NCI-H1092 (cell line): Measurements from ENCODE around the gene FAIM.
"Not testable (repeated sequence)": the region's sequence is repeated elsewhere in the genome, so short reads cannot be mapped to it uniquely, and the experiment has no call there.

Source experiments
- DNase-seq: peaks from one replicate; lab custom pipeline; 2025; lab: John Stamatoyannopoulos, UW

The FAIM gene

DNA sequence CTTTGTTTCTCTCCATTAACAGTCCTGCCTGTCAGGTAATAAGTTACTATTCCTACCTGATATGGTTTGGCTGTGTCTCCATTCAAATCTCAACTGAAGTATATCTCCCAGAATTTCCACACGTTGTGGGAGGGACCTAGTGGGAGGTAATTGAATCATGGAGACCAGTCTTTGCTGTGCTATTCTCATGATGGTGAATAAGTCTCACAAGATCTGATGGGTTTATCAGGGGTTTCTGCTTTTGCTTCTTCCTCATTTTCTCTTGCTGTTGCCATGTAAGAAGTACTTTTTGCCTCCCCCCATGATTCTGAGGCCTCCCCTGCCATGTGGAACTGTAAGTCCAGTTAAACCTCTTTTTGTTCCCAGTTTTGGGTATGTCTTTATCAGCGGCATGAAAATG lies 6.9 kb upstream of the FAIM start:
- not testable (repeated sequence) for DNase-seq

DNA sequence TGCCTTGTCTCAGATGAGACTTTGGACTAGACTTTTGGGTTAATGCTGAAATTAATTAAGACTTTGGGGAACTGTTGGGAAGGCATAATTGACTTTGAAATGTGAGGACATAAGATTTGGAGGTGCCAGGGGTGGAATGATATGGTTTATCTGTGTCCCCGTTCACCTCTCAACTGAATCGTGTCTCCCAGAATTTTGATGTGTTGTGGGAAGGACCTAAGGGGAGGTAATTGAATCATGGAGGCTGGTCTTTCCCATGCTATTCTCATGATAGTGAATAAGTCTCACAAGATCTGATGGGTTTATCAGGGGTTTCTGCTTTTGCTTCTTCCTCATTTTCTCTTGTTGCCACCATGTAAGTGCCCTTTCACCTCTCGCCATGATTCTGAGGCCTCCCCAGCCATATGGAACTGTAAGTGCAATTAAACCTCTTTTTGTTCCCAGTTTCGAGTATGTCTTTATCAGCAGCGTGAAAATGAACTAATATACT lies 4.4 kb upstream of the FAIM start:
- not testable (repeated sequence) for DNase-seq

DNA sequence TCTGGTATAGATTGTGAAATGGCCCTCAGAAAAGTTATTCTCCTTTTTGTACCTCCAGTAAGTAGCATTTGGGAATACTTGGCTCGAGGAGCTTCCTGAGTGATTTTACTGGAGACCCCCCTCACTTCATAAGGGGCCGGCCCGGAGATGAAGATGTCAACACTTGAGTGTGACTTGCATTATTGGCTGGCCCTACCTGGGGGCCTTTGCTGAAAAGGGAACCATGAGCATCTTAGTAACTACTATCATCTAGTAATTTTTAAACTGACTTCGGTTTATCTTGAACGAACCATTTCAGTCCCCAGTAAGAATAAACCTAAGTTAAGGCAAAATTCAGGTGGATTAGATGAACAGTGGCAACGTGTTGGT lies 1.3 kb downstream of the FAIM start:
- no peak for DNase-seq

DNA sequence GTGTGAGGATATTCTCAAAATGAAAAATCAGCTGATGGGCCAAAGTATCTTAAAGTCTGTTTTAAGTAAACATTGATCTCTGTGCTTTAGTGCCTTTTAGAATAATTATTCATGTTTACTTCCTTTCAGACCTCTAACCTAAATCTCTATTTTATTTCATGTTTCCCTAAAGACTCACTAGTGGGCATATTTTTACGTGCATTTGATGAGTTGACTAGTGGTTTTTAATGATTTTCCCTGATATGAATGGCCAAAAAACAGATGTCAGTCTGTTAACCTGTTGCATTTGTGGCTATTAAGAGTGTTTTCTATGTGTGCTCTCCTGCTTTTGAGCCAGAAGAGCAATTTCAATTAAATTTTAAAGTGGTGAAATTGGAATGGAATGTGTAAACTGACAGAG lies 6.9 kb downstream of the FAIM start:
- DNase-seq, result no peak

DNA sequence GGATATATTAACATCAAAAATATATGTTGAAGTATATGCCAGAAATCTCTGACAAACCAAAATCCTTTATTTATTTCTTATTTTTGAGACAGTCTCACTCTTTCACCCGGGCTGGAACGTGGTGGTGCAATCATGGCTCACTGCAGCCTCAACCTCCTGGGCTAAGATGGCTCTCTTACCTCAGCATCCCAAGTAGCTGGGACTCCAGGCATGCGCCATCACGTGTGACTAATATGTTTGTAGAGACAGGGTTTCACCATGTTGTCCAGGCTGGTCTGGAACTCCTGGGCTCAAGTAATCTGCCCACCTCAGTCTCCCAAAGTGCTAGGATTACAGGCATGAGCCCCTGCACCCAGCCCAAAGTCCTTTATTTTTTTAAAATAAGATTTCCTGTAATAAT lies 11.9 kb downstream of the FAIM start:
- DNase-seq, result no peak

DNA sequence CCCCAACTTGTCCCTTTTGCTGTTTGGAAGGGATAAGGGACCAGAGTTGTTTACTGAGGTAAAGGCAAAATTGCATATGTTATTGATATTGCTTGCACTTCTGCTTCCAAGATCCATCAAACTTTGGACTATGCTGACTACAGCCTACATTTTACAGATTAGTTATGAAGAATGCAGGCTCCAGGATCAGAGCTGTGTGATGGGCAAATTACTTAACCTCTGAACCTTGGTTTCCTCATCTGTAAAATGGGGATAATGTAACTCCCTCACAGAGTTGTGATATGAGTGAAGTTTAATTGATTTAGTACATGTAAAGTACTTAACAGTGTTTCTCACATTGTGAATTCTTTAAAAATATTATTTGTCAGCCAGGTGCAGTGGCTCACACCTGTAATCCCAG lies 15.9 kb downstream of the FAIM start:
- no peak for DNase-seq

DNA sequence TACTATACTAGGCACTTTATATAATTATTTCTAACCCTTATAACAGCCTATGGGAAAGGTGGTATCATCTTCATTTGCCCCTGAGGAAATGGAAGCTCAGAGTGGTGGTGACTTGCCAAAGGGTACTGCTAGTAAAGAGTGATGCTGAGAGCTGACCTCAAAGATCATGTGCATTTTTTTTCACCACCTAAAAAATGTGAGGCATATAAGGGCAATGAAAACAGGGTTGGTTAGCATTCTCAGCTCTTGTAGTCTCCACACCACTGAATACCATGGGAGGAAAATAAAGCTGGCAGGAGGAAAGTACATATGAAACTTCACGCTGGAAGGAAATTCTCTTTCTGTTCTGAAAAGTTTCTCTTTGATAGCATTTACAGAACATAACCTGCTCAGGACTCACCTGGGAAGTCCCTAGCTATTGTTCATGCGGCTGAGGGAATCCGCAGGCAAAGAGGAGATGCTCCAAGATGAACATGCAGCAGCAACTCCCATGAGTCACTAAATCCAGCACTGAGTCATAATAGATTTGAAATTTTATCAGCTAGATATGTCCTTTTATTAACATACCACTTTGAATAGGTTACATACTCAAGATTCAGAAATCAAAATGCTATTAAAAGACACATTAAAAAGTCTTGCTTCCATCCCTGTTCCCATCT lies 17.3 kb downstream of the FAIM start:
- no peak for DNase-seq

DNA sequence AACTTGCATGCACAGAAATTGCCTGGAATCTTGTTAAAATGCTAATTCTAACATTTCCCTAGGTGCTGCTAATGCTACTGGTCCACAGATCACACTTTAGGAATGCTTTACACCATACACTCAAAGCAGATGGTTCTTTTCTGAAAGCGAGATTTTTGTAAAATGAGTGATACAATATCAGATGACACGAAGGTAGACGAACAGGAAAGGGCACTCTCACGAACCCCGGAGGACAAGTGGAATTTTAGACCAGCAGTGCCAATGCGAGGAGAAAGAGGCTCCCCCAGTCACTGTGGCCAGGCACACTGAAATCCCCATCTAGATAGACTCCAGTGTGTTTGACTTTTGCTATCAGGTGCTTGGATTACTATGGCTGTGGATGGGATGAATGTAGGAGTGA lies 21.0 kb downstream of the FAIM start:
- no peak for DNase-seq

DNA sequence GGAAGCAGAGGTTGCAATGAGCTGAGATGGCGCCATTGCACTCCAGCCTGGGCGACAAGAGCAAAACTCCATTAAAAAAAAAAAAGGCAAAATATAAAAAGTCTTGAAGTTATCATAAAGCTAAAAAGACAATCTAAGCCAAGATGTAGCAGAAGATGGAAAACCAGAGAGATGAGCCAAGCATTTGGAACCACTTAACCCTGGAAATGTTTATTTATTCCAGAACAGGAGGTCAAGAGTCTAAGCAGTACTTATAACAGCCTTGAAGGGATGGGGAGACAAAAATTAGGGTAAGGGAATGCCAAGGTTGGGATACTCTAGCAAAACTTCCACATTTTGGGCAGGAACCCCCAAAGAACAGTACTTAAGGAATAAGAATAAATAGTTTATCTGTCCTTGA lies 30.1 kb downstream of the FAIM start:
- no peak for DNase-seq

DNA sequence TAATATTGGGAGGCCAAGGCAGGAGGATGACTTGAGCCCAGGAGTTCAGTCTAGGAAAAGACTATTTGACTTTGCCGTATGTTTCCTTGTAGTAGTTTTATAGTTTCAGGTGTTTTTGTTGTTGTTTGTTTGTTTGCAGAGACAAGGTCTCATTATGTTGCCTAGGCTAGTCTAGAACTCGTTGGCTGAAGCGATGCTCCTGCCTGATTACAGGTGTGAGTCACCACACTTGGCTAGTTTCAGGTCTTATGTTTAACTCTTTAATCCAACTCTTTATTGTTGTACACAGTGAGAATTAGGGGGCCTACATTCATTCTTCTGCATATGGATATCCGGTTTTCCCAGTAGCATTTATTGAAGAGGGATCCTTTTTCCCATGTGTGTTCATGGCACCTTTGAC lies 32.0 kb downstream of the FAIM start:
- DNase-seq, result no peak

DNA sequence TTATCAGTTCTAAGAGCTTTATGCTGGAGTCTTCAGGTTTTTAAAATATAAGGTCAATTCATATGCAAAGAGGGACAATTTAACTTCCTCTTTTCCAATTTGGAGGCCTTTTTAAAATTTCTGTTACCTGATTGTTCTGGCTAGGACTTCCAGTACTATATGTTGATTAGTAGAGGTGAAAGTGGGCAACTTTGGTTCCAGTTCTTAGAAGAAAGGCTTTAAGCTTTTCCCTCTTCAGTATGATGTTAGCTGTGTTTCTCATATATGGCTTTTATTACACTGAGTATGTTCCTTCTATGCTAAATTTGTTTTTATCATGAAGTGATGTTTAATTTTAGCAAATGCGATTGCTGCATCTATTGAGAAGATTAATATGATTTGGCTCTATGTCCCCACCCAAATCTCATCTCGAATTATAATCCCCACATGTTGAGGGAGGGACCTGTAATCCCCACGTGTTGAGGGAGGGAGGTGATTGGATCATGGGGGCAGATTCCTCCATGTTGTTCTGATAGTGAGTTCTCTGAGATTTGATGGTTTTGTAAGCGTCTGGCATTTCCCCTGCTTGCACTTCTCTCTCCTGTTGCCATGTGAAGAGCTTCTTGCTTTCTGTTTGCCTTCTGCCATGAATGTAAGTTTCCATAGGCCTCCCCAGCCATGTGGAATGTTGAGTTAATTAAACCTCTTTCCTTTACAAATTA lies 33.8 kb downstream of the FAIM start:
- DNase-seq, result no peak

DNA sequence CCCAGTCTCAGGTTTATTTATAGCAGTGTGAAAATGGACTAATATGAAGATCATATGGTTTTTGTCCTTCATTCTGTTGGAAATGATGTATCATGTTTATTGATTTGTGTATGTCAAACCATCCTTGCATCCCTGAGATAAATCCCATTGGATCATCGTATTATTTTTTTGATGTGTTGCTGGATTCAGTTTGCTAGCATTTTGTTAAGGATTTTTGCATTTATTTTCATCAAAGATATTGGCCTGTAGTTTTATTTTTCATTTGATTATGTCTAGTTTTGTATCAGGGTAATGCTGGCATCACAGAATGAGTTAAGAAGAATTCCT lies 34.3 kb downstream of the FAIM start:
- DNase-seq, result no peak

DNA sequence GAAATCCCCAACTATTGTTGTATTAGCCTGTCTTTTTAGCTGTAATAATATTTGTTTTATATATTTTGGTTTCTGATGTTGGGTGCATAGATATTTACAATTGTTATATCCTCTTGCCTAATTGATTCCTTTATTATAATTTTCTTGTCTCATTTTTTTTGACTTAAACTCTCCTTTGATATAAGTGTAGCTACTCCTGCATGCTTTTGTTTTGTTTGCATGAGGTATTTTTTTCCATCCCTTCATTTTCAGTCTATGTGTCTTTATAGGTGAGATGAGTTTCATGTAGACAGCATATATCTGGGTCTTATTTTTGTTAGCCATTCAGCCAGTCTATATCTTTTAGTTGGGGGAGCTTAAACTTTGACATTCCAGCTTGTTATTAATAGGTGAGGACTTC lies 37.4 kb downstream of the FAIM start:
- no peak for DNase-seq

DNA sequence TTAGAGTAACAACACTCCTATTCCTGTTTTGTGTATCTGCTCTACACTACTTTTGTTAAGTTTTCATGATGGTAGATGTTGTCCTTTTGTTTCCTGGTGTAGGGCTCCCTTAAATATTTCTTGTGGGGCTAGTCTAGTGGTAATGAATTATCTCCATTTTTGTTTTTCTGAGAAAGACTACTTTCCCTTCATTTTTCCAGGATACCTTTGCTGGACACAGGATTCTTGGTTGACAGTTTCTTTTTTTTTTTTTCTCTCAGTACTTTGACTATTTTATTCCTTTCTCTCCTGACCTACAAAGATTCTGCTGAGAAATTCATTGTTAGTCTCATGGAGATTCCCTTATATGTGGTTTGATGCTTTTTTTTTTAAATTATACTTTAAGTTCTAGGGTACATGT lies 37.9 kb downstream of the FAIM start:
- no peak for DNase-seq

DNA sequence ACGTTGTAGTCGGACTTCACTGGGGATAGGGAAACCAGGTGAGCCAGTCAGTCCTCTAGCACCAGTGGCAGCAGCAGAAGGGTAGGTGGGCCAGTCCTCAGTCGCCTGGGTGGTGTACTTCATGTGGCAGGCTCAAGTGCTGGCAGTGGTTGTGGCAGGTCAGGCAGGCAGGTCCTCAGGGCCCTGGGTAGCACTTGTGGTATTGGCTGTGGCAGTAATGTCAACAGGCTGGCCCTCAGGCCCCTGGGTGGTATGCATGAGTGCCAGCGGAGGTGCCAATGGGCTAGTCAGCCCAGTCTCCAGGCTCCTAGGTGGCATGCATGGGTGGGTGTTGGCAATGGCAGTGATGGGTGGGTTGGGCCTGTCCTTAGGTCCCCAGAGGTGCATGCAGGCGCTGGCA lies 40.6 kb downstream of the FAIM start:
- DNase-seq, result no peak

DNA sequence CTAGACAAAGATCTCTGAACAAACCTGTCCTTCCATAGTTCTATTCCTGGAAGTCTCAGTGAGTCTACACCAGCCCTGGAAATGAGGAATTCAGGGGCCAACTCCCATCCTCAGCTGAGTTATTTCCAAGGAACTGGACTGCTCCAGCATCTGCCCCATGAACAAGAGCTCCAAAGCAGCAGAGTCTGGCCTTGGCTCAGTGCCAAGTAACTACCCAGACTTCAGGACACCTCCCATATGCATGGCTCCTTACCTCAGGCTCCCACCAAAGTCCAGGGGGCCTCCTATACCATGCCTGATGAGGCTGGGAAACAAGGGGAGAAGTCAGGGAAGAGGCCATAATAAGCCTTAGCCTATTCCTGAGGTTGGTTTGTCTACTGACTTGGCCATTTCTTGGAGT lies 45.0 kb downstream of the FAIM start:
- DNase-seq, result no peak

DNA sequence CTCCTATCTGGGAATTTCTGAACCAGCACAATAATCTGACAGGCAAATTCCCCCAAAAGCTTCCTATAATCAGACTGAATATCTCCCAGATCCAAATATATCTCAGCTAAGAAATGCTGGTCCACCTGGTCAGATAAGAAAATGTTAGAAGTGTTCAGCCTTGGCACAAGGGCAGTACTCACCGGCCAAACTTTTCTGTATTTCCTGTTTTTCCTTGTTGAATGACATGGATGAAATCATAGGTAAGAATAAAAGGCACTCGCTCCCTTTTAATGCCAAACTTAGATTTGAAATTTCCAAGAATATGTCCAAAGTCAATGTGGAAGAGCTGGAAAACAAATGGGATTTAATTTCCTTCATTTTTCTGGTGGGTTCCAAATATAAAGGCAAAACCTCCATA lies 48.9 kb downstream of the FAIM start:
- DNase-seq, result no peak

DNA sequence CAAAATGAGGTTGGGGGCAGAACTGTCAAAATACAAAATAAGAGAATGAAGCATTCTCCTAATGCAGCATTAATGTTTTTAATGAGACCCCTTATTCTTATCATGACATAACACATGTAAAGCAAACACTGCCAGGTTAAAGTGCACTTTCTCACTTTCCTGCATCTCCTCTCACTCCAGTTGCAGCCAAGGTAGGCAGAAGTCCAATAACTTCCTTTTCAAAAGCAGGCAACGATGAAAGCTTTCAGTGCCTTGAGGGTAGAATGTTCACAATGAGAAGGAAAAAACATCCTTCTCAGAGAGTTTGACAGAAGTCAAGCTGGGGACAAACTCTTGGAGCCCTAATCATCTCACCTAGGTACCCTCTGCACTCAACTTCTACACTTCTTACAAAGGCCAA lies 59.5 kb downstream of the FAIM start:
- DNase-seq, result no peak

DNA sequence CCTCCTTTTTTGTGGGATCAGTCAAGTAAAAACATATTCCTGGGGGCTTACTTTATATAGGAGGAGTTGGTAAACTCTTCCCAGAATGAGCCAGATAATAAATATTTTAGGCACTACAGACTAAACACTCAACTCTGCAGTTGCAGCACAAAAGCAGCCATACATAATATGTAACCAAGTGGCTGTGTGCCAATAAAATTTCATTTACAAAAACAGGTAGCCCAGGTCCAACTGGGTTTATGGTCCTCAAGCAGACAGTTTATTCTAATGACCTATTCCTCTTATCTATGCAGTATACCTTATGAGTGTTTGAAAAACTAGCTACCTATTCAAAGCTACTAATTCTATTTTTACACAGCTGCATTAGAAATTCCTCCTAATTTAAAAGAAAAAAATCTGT lies 61.8 kb downstream of the FAIM start:
- no peak for DNase-seq

DNA sequence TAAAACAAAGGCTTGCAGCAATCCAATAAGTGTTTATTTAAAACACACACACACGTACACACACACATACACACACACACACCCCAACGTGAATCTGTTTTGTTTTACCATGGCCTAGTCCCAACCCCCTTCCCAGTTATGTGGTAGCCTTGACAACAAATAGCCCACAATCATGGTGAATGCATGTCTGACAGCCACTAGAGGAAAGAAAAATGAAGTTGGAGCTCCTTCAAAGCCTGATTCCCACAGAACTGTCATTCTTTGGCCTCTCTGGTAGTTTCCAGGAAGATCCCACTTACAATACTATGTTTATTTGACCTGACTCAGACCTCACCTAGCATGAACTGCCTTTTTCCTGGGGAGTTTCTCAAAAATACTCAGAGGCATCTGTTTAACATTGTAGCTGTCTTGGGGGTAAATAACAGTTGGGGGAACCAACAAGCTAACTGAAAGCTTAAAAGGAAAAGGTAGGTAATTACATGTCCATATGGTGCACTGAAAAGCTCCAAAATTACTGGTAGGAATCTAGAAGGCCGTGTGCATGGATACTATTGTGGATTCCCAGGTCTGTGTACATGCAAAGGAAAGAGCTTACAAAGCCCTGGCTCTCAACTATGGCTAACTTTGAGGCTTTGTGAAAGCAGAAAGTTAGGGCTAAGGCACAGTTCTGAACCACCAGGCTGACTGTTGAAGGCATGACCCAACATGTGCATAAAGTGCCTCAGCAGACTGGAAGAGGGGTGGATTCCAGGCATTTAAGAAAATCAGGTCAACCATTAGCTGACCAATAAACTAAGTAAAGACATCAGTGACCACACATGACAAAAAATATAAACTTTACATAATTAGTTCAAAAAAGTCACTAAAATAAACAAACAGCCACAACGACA lies 65.3 kb downstream of the FAIM start:
- no peak for DNase-seq

DNA sequence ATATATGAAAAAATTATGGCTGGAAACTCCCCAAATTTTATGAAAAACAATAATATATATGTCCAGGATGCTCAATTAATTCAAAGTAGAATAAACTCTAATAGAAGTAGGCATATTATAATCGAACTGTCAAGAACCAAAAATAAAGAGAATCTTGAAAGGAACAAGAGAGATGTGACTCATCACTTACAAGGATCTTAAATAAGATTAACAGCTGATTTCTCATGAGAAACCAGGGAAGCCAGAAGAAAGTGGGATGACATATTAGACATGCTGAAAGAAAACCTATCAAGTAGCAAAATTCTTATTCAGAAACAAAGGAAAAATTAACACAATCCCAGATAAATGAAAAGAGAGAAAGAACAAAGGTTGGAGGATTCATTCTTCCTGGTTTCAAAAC lies 66.8 kb downstream of the FAIM start:
- DNase-seq, result no peak

DNA sequence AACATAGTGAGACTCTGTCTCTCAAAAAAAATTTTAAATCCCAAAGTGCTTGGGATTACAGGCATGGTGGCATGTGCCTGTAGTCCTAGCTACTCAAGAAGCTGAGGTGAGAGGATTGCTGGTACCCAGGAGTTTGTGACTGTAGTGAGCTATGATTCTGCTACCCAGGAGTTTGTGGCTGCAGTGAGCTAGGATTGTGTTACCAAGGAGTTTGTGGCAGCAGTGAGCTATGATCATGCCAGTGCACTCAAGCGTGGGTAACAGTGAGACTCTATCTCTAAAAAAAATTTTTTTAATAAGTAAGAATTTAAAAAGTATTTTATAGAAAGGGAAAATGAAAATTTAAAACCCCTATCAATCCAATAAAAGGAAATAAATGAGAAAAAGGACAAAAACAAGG lies 69.5 kb downstream of the FAIM start:
- DNase-seq, result no peak

DNA sequence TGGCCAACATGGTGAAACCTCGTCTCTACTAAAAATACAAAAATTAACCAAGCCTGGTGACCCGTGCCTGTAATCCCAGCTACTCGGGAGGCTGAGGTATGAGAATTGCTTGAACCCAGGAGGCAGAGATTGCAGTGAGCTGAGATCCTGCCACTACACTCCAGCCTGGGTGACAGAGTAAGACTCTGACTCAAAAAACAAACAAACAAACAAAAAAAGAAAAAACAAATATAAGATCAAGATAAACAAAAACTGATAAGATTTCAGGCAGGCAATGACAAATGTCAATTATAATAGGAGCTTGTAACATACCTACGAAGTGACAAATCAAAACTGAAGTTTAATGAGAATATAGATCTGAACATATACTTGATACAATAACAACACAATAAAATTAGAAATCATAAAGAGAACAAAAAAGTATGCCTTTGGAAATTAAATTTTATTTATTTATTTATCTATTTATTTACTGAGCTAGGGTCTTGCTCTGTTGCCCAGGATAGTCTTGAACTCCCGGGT lies 70.4 kb downstream of the FAIM start:
- no peak for DNase-seq
